HG03342 (cell line): ENCODE data around the gene SKAP2.

Source experiments
- ATAC-seq: cut with Tn5 transposase; IDR thresholded peaks from one replicate; pipeline ENCODE4 v1.9.1; 2021; ENCODE audit warnings: mild to moderate bottlenecking, moderate library complexity; ENCODE audit not compliant: unreplicated experiment

Gene SKAP2

DNA sequence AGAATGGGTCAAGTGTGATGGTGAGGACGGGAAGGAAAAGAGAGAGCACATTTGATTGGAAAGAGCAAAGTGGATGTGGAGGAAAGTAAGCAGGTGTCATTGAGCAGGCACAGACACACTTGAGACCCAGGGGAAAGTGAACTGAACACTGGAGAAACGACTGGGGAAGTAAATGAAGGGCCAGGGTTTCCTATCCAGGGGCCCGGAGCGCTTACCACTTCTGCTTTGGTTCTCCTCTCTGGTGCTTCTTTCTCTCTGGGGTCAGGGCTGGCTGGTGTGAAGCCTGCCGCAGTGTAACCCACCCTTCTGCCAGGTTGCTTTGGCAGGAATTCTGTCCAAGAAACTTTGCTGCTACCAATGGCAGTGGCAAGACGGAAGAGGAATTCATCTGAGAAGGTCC, 219.3 kb downstream of the SKAP2 start:
- ATAC-seq = no peak

- no peak for ATAC-seq
These were observed 222.0 kb downstream of the SKAP2 start for GRCh38 chr7:26642416-26642815.

DNA sequence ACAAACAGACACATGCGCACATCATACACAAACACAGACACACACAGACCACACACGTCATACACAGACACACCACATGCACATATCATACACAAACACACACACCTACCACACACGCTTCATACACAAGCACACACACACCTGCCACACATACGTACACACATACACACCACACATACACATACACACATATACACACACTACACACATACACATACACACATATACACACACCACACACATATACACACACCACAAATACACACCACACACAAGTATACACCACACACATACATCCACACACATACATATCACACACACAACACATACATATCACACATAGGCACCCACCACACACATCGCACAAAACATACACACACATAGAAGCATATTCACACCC, 224.7 kb downstream of the SKAP2 start:
- no peak for ATAC-seq

GRCh38 chr7:26639111-26639510, 225.3 kb downstream of the SKAP2 start:
- ATAC-seq = no peak

GRCh38 chr7:26638140-26638539, 226.2 kb downstream of the SKAP2 start:
- no peak for ATAC-seq

- ATAC-seq = no peak
These were observed 226.8 kb downstream of the SKAP2 start for GRCh38 chr7:26637610-26638009.

GRCh38 chr7:26636808-26637207, 227.6 kb downstream of the SKAP2 start:
- no peak for ATAC-seq

DNA sequence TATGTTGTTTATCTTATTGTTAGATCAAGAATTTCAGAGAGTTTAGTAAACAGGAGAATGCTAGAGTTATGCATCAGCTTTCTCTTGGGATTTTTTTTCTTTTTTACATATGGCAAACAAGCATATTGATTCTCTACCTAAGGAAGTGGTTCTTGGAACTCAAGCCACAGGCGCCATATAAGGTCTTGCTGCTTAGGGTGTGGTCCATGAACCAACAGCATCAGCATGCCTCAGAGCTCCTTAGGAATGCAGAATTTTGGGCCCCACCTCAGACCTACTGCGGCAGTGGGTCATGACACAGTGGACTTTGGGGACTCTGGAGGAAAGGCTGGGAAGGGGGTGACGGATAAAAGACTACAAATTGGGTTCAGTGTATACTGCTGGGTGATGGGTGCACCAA, 230.8 kb downstream of the SKAP2 start:
- ATAC-seq = no peak

GRCh38 chr7:26631601-26632000, 232.8 kb downstream of the SKAP2 start:
- no peak for ATAC-seq

- no peak for ATAC-seq
These were observed 233.3 kb downstream of the SKAP2 start for GRCh38 chr7:26630941-26631580.

DNA sequence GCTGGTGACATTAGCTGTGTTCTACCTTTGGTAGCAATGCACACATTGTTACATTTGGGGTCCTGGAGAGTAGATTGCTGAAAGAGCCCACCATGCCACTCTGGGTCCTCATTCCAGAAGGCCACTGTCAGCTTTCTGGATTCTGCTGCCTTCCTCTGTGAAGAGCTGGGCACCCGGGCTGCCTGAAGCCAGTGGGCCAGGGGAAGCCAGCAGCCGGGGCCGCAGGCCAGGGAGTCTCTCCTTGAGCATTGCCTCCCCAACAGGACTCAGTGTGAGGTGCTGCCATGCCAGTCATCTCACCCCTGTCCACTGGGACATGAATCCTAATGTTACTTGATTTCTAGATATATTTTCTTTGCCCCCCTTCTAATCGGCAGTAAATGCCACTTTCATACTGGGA, 234.0 kb downstream of the SKAP2 start:
- ATAC-seq = no peak

GRCh38 chr7:26629696-26630095, 234.7 kb downstream of the SKAP2 start:
- ATAC-seq = no peak

GRCh38 chr7:26627891-26628341, 236.5 kb downstream of the SKAP2 start:
- no peak for ATAC-seq

- ATAC-seq = no peak
These were observed 237.2 kb downstream of the SKAP2 start for GRCh38 chr7:26627221-26627620.

DNA sequence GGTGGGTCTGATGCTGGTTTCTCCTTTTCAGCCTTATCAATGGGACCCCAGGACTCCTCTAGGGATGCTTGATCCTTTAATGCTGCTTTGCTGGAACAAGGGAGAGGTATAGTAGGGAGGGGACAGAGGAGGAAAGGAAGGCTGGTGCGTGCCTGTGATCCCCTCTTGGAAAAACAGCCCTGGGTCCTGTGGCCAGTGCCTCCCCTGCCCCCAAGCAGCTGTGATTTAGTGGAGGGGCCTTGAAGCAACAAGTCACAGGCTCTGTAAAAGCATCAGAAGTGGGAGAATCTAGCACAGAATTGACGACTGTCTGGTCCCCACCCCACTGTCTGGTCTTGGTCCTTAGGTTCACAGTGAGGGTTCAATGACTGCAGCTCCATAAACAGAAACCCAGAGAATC, 237.7 kb downstream of the SKAP2 start:
- ATAC-seq = no peak

DNA sequence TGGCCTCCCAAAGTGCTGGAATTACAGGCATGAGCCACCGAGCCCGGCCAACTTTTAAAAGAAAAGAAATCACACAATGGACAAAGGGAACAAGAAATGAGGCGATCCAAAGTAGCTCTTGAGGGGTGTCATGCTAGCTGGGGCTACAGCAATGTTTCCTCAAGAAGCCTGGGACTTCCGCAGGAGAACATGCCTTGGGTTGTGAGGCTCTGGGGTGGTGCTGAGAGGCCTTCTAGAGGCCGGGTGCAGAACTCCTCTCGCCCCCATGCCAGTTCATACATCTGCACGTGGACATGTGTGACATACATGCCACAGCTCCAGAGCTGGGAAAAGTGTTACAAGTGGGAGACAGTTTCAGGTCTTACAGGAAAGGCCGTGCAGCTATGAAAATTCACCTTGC, 238.2 kb downstream of the SKAP2 start:
- no peak for ATAC-seq

DNA sequence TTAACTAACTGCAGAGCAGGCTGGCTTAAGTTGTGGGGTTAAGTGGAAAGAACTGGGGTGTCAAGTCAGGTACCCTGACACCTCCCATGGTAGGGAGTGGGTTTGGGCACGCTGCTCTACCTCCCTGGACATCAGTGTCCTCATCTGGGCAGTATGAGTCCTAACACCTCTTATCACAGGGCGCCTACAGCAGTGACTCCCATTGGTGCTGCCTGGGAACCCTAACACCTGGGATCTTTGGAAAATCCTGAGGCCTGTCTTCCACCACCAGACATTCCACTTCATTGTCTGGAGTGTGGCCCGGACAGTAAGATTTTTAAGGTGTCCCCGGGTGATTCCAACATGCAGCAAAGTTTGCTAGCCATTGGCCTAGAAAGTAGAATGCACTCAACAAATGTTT, 239.1 kb downstream of the SKAP2 start:
- no peak for ATAC-seq

GRCh38 chr7:26624839-26625238, 239.6 kb downstream of the SKAP2 start:
- no peak for ATAC-seq

DNA sequence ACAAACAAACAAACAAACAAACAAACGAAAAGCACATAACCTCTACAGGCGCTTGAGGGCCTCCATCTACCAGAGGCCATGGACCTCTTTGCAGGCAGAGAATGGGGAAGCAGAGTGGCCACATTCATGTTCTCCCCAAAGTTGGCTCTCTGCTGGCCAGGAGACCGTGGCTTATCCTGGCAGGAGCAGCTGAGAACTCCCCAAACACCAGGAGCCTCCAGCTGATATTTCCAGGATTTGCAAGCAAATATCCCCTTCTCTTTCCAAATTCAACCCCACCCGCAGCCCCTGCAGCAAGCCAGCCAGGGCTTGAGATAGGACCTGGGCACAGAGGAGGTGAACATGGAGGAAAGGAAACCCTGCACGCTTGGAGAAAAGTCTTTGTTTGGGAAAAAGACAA, 240.0 kb downstream of the SKAP2 start:
- no peak for ATAC-seq

DNA sequence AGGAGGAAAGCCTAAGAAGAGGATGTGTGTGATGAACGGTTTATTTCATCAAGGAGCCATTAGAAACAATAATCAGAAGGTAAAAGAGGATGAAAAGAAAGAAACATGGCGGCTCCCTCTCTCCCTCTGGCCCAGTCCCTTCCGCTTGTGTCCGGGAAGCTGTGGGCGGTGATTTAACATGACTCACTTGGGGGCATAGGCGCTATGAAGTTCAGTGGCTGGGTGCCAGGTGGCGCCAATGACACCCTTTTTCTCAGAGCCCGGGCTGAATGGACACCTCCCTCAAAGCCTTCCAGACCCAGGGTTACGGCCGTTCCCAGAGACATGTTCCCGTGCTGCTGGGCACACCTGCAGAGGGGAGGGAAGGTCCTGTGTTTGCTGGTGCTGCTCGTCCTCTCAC, 244.0 kb downstream of the SKAP2 start:
- ATAC-seq = no peak

DNA sequence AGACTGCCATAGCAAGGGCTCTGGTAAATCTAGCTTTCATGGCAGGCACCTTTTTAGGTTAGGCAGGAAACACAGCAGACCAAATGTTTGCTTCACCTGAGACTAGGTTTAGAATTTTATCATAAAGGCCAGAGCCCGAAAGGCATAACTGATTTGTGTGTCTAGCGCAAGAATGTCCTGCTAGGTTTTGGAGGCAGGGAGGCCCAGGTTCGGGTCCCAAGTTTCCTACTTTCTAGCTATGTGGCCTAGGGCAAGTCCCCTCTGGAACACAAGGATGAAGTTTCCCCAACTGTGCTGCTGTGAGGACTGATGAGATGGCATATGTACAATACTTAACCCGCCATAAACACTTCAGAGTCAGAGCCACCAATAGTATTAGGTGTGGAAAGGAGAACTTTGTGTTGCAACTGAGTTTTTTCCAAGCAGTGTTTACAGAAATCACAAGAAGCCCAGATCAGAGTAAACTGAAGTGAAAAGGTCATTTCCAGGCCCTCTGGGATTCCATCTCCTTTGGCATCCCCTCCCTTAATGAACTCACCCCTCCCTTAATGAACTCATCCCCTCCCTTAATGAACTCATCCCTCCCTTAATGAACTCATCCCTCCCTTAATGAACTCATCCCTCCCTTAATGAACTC, 244.9 kb downstream of the SKAP2 start:
- ATAC-seq = no peak

DNA sequence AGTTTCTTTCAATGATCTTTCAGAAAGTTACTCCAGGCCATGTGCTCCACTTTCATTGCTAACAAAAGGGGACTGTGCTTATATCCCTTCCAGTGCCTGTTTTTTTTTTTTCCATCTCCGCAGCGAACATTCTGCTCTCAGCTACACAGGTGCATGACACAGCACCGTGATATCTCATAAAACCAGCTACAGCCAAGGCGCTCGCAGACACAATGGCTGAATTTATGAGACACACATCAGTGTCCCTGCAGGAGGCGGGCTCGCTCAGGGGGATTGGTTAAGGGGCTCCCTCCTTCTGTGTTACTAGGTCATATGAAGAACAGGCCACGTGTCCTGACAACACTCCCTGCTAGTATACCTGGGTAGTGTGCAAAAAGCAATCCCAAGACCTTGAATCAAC, 245.5 kb downstream of the SKAP2 start:
- ATAC-seq = no peak

DNA sequence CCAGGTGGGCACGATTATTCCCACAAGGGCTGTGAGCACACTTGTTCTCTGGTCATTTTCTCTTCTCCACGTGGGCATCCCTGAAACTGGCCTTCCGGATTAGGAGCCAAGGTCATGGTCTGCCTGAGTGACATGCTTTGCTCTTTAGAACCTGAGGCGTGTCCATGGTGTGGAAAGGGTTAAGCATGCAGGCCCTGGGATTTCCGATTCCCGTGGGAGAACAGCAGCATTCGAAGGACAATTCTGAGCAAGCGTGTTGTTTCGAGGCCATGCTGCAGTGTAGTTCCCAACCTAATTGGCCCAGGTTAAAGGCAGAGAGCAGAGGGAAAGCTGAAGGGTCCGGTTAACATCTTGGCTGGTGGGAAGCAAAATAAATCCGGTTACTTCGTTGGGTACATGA, 245.9 kb downstream of the SKAP2 start:
- ATAC-seq = no peak
